AG04450 (cell line): ENCODE data around the gene OVOL3. TPM values are rescaled to one million over a fixed set of nuclear protein-coding genes. Genes with fewer than 3 reads are reported as not detected.
A peak's percentile ranks its signal among the peaks of the same experiment; 100 is the strongest.
"Not testable (repeated sequence)": the region's sequence is repeated elsewhere in the genome, so short reads cannot be mapped to it uniquely, and the experiment has no call there.

ENCODE experiments used
- CTCF ChIA-PET: fragments of 300-600, 350-600 bp; formaldehyde crosslinking; extraction: SDS; loops from one replicate; lab custom pipeline; 2022; ENCODE audit warnings: antibody characterized with exemption, inconsistent platforms; lab: Charles Lee
- POLR2A ChIA-PET: fragments of 350-600 bp; formaldehyde crosslinking; extraction: SDS; loops from one replicate; lab custom pipeline; 2021; ENCODE audit warnings: antibody characterized with exemption, inconsistent platforms; lab: Yijun Ruan, JAX
- DNase-seq: peaks from one replicate; pipeline ENCODE4 v3.0.0-alpha.2; 2011; ENCODE audit warnings: low read depth, low spot score
- H3K27ac ChIP-seq: one replicate; pipeline ENCODE4 v1.5.1; 2012; ENCODE audit warnings: low read depth, low read length, control low read depth
- H3K27me3 ChIP-seq: one replicate; pipeline ENCODE4 v1.6.0; 2012; ENCODE audit warnings: low read length; ENCODE audit not compliant: control insufficient read depth, insufficient read depth
- H3K4me3 ChIP-seq: 2 replicates; pipeline ENCODE4 v1.5.1; 2011; ENCODE audit warnings: mild to moderate bottlenecking, low read depth, low read length, control low read depth
- H3K9me3 ChIP-seq: 2 replicates; pipeline ENCODE4 v1.5.1; 2012; ENCODE audit warnings: low read length; ENCODE audit not compliant: control insufficient read depth, insufficient read depth
- polyA plus RNA-seq: library from polyadenylated mRNA; depleted of rRNA; stranded (reverse); fragments of >200 nt; gene quantifications from 2 replicates; pipeline ENCODE4 v1.2.3, GENCODE V29; 2011
- TF ChIP-seq, protein P1 (sequence below): IDR thresholded peaks from 2 replicates; pipeline ENCODE4 v1.5.1; 2011; ENCODE audit warnings: low read depth, low read length, control low read depth, inconsistent platforms

Gene OVOL3
- polyA plus RNA-seq, 1 experiment, result not detected

DNA sequence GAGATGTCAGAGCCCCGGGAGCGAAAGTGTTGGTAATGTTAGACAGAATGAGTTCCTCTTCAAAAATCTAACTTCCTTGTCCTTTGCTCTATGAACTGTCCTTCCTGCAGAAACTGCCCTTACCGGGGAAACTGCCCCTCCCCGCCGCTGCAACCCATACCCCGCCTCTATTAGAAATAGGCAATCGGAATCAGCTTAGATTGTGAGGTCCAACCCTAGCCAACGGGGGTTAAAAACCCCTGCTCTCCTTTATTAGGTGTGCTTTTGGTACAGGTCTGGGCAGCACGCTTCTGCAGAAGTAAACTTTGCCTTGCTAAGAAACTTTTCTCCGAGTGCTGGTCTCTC is 17.4 kb downstream of the OVOL3 start:
- Histone ChIP-seq H3K4me3 (peak overlapping the region; percentile 58), H3K9me3 (no peaks in the 10 kb centered on the region), H3K27ac (peak overlapping the region; percentile 82), H3K27me3 (no peaks in the 10 kb centered on the region)
- CTCF ChIA-PET, result interaction anchor here (0.7 to 2.5 kb wide), 16 partner anchors 9 to 87 kb away, joined by 3 to 52 read pairs (median 4); partner anchors contain the start of genes CAPNS1, COX7A1, POLR2I and TBCB
- POLR2A ChIA-PET, result interaction anchor here (1.0 to 2.4 kb wide), 6 partner anchors 8 to 74 kb away, joined by 3 to 25 read pairs (median 6); partner anchors contain the start of genes CAPNS1, POLR2I, TBCB and THAP8
- DNase-seq, result no peak
- TF ChIP-seq, protein P1, sequence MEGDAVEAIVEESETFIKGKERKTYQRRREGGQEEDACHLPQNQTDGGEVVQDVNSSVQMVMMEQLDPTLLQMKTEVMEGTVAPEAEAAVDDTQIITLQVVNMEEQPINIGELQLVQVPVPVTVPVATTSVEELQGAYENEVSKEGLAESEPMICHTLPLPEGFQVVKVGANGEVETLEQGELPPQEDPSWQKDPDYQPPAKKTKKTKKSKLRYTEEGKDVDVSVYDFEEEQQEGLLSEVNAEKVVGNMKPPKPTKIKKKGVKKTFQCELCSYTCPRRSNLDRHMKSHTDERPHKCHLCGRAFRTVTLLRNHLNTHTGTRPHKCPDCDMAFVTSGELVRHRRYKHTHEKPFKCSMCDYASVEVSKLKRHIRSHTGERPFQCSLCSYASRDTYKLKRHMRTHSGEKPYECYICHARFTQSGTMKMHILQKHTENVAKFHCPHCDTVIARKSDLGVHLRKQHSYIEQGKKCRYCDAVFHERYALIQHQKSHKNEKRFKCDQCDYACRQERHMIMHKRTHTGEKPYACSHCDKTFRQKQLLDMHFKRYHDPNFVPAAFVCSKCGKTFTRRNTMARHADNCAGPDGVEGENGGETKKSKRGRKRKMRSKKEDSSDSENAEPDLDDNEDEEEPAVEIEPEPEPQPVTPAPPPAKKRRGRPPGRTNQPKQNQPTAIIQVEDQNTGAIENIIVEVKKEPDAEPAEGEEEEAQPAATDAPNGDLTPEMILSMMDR, result no peak

DNA sequence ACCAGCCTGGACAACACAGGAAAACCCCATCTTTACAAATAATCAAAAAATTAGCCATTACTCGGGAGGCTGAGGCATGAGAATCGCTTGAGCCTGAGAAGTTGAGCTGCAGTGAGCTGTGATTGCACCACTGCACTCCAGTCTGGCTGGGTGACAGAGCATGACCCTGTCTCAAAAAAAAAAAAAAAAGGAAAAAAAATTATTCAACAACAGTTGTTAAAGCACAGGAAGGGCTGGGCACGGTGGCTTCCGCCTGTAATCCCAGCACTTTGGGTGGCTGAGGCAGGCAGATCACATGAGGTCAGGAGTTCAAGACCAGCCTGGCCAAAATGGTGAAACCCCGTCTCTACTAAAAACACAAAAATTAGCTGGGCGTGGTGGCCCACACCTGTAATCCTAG is 20.3 kb downstream of the OVOL3 start:
- CTCF ChIA-PET, H3K9me3 ChIP-seq, H3K27ac ChIP-seq, H3K27me3 ChIP-seq, H3K4me3 ChIP-seq, DNase-seq: not testable (repeated sequence)
- POLR2A ChIA-PET, result interaction anchor here (0.6 kb wide), 1 partner anchor 16 kb away, joined by 3 read pairs; the partner anchor contains the start of genes POLR2I and TBCB

DNA sequence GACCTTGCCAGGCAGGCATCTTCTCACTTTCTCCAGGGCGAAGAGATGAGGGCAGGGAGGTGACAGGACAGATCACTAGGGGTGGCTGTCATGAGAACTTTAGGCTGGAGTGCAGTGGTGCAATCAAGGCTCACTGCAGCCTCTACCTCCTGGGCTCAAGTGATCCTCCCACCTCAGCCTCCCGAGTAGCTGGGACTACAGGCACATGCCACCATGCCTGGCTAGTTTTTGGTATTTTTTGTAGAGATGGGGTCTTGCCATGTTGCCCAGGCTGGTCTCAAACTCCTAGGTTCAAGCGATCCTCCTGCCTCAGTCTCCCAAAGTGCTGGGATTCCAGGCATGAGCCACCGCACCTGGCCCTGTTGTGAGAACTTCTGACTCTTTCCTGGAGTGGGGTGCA is 23.9 kb downstream of the OVOL3 start:
- H3K9me3 ChIP-seq, H3K4me3 ChIP-seq, CTCF ChIA-PET, POLR2A ChIA-PET, H3K27me3 ChIP-seq, H3K27ac ChIP-seq, DNase-seq: not testable (repeated sequence)

- DNase-seq, result no peak
- no peaks in the 10 kb centered on the region for H3K9me3 ChIP-seq
- TF ChIP-seq, protein P1, result no peak
- H3K4me3 ChIP-seq, result no peak overlapping the region
- ChIA-PET CTCF (interaction anchor here (3.7 kb wide), 1 partner anchor 9 kb away, joined by 15 read pairs; no protein-coding TSS in a partner anchor), POLR2A (interaction anchor here (0.6 to 1.4 kb wide), 3 partner anchors 9 to 23 kb away, joined by 3 to 4 read pairs (median 3); no protein-coding TSS in a partner anchor)
- H3K27ac ChIP-seq, result no peak overlapping the region
- H3K27me3 ChIP-seq, result peaks cover 2% of the 10 kb centered on the region
Measured at GRCh38 chr19:36136964-36137686, 26.2 kb downstream of the OVOL3 start.

DNA sequence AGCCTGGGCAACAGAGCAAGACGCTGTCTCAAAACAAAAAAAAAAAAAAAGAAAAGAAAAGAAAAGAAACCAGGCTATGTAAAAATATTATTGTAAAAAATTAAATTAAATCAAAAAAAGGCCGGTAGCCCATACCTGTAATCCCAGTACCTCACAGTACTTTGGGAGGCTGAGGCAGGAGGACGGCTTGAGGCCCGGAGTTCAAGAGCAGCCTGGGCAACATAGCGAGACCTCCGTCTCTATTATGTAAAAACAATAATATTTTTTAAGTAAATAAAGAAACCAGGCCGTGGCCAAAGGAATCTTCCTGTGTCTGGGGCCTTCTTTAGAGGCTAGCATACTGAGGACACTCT is 28.2 kb downstream of the OVOL3 start:
- DNase-seq, result no peak
- CTCF ChIA-PET, result interaction anchor here (3.7 kb wide), 1 partner anchor 11 kb away, joined by 15 read pairs; no protein-coding TSS in a partner anchor
- peak overlapping the region; percentile 73 for H3K27ac ChIP-seq
- H3K9me3 ChIP-seq, result no peaks in the 10 kb centered on the region
- TF ChIP-seq, protein P1, result no peak
- H3K4me3 ChIP-seq, result peak overlapping the region; percentile 90
- H3K27me3 ChIP-seq, result peaks cover 2% of the 10 kb centered on the region
- POLR2A ChIA-PET, result interaction anchor here (0.6 to 2.0 kb wide), 4 partner anchors 11 to 84 kb away, joined by 3 to 21 read pairs (median 3); partner anchors contain the start of gene ZNF565
